COR-L47 (cell line): ENCODE results near the gene NCAPH2.
"Not testable (repeated sequence)": the region's sequence is repeated elsewhere in the genome, so short reads cannot be mapped to it uniquely, and the experiment has no call there.

Experiments used
- DNase-seq: peaks from one replicate; lab custom pipeline; 2025; lab: John Stamatoyannopoulos, UW

Gene NCAPH2

GRCh38 chr22:50530877-50531545 lies 23.0 kb downstream of the NCAPH2 start:
- DNase-seq = peak; percentile 31

GRCh38 chr22:50531546-50531961 lies 23.5 kb downstream of the NCAPH2 start:
- DNase-seq = no peak

- no peak for DNase-seq
Observed at GRCh38 chr22:50531962-50532674, 24.1 kb downstream of the NCAPH2 start.

- no peak for DNase-seq
Observed at GRCh38 chr22:50532824-50533796, 25.1 kb downstream of the NCAPH2 start.

DNA sequence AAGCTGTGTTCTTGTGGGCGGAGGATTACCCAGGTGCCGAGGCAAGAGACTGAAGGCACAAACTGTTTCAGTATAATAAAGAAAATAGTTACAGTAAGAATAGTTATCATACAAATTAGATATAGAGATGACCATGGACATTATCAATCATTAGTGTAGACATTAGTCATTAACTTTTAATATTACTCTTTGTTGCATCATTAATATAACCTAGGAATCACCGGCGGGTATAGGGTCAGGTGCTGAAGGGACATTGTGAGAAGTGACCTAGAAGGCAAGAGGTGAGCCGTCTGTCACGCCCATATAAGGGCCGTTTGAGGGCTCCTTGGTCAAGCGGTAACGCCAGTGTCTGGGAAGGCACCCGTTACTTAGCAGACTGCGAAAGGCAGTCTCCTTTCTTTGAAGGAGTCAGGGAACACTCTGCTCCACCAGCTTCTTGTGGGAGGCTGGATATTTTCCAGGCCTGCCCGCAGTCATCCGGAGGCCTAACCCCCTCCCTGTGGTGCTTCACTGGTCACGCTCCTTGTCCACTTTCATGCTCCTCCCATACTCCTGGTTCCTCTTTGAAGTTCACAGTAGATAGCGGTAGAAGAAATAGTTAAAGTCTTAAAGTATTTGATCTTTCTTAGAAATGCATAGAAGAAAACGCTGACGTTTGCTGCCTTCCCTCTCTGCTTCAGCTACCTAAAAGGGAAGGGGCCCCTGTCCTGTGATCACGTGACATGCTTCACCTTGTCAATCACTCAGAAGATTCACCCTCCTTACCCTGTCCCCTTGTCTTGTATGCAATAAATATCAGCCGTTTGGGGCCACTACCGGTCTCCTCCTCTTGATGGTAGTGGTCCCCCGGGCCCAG lies 26.1 kb downstream of the NCAPH2 start:
- not testable (repeated sequence) for DNase-seq

GRCh38 chr22:50535113-50535512 lies 27.1 kb downstream of the NCAPH2 start:
- DNase-seq = no peak

DNA sequence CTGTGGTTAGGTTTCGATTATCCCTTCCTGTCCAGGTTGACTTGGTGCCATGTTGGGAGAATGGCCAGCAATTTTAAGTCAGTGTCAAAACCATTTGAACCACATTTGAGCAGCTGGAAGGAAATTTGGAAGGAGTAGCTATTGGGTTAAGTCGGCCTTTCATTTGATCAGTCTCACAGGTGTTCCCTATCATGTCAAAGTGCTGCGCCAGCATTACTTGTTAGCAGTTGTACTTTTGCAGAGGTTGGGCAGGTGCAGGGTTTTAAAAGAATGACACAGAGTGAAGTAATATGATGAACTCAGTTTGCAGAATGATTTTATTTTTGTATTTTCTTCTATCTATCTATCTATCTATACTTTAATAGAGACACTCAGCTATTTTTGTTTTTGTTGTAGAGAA lies 28.2 kb downstream of the NCAPH2 start:
- DNase-seq = no peak

- DNase-seq = no peak
Observed at GRCh38 chr22:50537765-50538164, 29.7 kb downstream of the NCAPH2 start.

- no peak for DNase-seq
Observed at GRCh38 chr22:50540381-50540780, 32.4 kb downstream of the NCAPH2 start.

DNA sequence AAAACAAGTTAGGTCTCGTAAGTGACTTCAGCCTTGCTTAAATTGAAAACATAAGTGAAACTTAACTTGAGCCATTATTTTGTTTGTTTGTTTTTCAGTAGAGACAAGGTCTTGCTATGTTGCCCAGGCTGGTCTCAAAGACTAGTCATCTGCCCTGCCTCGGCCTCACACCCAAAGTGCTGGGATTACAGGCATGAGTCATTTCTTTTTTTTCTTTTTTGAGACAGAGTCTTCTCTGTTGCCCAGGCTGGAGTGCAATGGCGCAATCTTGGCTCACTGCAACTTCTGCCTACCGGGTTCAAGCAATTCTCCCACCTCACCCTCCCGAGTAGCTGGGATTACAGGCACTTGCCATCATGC lies 33.6 kb downstream of the NCAPH2 start:
- DNase-seq = not testable (repeated sequence)

DNA sequence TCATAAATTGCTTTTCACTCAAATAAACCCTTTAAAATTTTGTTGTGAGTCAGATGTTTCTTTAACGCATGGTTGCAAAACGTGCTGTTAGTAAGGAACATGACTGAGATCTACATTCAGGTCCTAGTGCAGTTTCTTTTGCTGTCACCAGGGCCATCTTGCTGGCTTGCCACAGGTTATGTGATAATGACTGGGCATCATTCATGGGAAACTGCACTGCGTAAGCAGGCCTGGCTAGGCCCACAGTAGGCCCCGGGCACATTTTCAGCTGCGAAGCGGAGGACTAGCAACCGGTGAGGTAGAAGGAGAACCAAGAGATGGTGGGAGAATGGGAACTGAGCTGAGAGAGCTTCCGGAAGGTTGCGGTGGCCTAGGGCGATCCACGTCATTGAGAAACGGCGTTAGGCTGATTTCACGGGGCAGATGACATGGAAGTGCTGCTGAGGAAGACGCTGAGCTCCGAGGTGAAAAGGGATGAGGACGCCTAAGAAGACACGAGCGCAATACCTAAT lies 34.4 kb downstream of the NCAPH2 start:
- no peak for DNase-seq

GRCh38 chr22:50544078-50544745 lies 36.2 kb downstream of the NCAPH2 start:
- DNase-seq = no peak

- no peak for DNase-seq
Observed at GRCh38 chr22:50544746-50545253, 36.8 kb downstream of the NCAPH2 start.

DNA sequence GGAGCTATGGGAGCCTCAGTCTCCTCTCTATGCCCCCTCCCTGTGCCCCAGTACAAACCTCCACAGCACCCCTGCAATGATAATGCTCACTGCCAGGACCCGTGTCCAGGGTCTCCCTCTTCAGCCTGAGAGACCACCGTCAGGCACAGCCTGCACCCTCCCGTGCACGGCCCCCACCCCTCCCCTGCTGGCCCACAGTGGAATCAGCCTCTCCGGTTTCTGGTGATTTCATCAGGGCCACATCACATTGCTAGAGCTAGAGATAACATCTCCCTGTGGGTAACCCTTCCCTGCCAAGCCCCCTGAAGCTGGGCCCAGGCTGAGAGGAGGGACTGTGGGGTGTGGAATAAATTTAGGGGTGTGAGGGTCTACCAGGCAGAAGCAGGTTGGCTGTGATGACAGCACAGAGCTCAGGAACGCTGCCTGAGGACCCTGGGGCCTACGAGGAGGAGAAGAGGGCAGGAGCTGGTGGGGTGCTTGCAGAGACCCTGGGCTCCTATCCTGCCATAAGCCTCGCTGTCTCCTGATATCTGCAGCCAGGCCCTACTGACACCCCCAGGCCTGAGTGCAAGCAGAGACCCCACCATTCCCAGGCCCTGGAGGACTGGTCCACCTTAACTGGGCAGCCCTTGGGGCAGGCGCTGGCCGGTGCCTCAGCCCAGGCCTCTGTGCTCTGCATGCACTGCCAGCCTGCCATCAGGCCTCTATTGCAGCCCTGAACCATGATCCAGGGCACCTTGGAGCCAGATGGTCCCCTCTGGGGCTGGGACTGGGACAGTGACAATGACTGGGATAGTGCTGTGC lies 37.7 kb downstream of the NCAPH2 start, which contains the start of gene KLHDC7B:
KLHDC7B (plus strand) TSS at position 378 of the 804 bp plus-strand sequence; CDS start at position 723, 345 bp downstream.
- no peak for DNase-seq

DNA sequence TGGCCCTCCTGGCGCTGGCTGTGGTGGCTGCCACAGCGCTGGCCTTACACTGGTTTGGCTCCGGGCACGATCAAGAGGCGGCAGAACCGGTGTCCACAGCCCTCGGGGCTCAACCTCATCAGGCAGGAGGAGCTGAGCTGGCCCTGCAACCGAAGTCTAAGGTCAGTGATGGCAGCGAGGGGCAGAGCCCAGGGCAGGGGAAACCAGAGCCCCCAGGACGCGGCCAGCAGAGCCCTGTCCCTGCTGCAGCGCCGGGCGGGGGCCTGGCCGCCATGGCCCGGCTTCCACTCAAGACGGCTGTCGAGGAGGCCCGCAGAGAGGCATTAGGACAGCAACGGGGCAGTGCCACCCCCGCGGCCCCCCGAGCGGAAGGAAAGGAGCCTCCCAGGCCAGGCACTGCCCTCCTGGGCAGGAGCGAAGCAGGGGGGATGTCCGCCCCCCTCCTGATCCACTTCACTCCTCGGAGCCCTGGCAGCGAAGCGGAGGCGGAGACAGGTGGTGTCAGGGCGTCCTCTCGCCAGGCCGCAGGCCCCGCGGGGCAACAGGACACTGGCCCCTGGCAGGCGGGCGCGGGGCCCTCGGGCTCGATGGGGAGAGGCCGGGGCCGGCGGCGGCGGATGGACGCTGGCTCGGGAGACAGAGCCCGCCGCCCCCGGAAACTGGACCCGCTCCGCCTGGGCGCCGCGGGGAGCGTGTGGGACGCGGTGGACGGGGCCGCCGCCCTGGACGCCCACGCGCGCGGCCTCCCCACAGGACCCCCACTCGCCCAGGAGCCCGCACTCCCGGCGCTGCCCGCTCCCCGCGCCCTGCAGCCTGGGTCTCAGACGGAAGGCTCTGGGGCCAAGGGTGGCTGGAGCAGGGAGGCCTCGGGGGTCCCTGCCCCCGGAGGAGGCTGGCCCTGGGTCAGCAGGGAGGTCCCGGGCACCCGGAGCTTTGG lies 38.6 kb downstream of the NCAPH2 start:
- DNase-seq = no peak

- DNase-seq = no peak
Observed at GRCh38 chr22:50547263-50547985, 39.4 kb downstream of the NCAPH2 start.

GRCh38 chr22:50548040-50548920 lies 40.3 kb downstream of the NCAPH2 start:
- DNase-seq = no peak
